COR-L47 (cell line): ENCODE results near the gene GALNTL6.

ENCODE experiments used
- DNase-seq: peaks from one replicate; lab custom pipeline; 2025; lab: John Stamatoyannopoulos, UW

Gene GALNTL6

GRCh38 chr4:172989984-172990820 lies 1177.0 kb downstream of the GALNTL6 start:
- DNase-seq = no peak

- DNase-seq = no peak
These were observed 1179.6 kb downstream of the GALNTL6 start for GRCh38 chr4:172992648-172993378.

- DNase-seq = no peak
These were observed 1182.0 kb downstream of the GALNTL6 start for GRCh38 chr4:172995161-172995560.

GRCh38 chr4:172995704-172996103 lies 1182.5 kb downstream of the GALNTL6 start:
- DNase-seq = no peak

GRCh38 chr4:172996571-172997216 lies 1183.5 kb downstream of the GALNTL6 start:
- no peak for DNase-seq

- DNase-seq = no peak
These were observed 1184.0 kb downstream of the GALNTL6 start for GRCh38 chr4:172997217-172997609.

- DNase-seq = no peak
These were observed 1184.7 kb downstream of the GALNTL6 start for GRCh38 chr4:172997856-172998255.

- DNase-seq = no peak
These were observed 1185.6 kb downstream of the GALNTL6 start for GRCh38 chr4:172998527-172999469.

GRCh38 chr4:173001571-173001970 lies 1188.4 kb downstream of the GALNTL6 start:
- DNase-seq = no peak

- DNase-seq = no peak
These were observed 1189.8 kb downstream of the GALNTL6 start for GRCh38 chr4:173002830-173003561.

GRCh38 chr4:173005912-173006633 lies 1192.9 kb downstream of the GALNTL6 start:
- DNase-seq = no peak

- DNase-seq = no peak
These were observed 1195.2 kb downstream of the GALNTL6 start for GRCh38 chr4:173008436-173008835.

GRCh38 chr4:173009129-173009823 lies 1196.1 kb downstream of the GALNTL6 start:
- no peak for DNase-seq

GRCh38 chr4:173012608-173013007 lies 1199.4 kb downstream of the GALNTL6 start:
- DNase-seq = no peak

GRCh38 chr4:173013232-173013930 lies 1200.2 kb downstream of the GALNTL6 start:
- DNase-seq = no peak

GRCh38 chr4:173014113-173014558 lies 1200.9 kb downstream of the GALNTL6 start:
- no peak for DNase-seq

GRCh38 chr4:173014836-173015235 lies 1201.6 kb downstream of the GALNTL6 start:
- DNase-seq = no peak

GRCh38 chr4:173017802-173018201 lies 1204.6 kb downstream of the GALNTL6 start:
- DNase-seq = no peak

GRCh38 chr4:173018446-173018845 lies 1205.2 kb downstream of the GALNTL6 start:
- no peak for DNase-seq
